ENCODE results near the gene DCAF17.

DNA sequence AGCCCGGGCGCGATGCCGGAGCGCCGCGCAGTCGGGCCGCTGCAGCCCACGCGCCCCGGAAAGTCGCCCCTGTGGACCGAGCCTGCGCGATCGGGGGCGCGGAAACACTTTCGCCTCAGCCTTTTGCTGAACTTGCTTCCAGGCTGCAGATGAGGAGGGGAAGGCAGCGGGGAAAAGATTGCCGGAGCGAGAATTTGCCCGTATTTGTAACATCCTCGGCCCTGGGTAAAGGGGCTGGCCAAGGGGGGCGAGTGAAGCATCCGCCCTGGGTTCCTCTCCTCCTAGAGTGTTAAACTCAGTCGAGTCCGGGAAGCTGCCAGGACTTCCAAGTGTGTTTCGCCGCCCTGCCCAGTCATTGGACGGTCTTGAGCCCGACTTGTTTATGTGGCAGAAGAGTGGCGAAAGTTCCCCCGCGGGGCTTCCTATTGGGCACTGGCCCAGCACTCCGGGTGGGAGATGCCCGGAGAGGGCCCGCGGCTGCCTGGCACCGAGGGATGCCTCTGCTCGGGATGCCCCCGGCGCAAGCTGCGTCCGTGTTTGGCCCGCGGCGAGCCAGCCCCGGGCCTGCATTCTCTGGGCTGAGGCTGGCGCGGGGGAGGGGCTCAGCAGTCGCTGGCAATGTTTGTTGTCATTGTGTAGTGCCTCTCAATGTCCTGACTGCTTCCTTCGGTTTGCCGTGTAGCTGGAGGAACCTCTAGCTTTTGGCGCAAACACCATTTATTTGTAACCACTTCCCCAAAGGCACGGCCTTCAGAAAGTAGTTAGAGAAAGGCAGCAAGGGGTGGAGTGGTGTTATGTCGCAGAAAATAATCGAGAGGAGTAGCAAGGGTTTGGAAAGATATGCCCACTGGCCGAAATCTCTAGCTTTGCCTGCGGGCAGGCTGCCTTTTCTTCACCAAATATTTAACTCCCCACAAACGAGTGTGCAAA is 89.3 kb downstream of the DCAF17 start:
- TF ChIP-seq ZFX (IDR thresholded peaks at IDR 0.05), result peak; percentile 43; the same call in 1 of the 2 replicates
- TF ChIP-seq, protein P1, sequence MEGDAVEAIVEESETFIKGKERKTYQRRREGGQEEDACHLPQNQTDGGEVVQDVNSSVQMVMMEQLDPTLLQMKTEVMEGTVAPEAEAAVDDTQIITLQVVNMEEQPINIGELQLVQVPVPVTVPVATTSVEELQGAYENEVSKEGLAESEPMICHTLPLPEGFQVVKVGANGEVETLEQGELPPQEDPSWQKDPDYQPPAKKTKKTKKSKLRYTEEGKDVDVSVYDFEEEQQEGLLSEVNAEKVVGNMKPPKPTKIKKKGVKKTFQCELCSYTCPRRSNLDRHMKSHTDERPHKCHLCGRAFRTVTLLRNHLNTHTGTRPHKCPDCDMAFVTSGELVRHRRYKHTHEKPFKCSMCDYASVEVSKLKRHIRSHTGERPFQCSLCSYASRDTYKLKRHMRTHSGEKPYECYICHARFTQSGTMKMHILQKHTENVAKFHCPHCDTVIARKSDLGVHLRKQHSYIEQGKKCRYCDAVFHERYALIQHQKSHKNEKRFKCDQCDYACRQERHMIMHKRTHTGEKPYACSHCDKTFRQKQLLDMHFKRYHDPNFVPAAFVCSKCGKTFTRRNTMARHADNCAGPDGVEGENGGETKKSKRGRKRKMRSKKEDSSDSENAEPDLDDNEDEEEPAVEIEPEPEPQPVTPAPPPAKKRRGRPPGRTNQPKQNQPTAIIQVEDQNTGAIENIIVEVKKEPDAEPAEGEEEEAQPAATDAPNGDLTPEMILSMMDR (conservative IDR thresholded peaks at IDR 0.05), result no peak
